ENCODE data around the gene R3HDM1. TPM values are rescaled to one million over a fixed set of nuclear protein-coding genes. Genes with fewer than 3 reads are reported as not detected.

The R3HDM1 gene
- polyA plus RNA-seq, 1 experiment = 39.9 TPM

DNA sequence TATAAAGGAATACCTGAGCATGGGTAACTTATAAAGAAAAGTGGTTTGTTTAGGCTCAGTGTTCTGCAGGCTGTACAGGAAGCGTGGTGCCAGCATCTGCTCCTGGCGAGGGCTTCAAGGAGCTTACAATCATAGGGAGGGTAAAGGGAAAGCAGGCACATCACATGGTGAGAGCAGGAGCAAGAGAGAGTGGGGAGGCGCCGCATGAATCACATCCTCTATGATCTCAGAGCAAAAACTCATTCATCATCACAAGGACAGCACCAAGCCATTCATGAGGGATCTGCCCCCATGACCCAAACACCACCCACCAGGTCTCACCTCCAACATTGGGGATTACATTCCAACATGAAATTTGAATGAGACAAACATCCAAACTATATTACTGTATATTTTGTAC is 32.5 kb downstream of the R3HDM1 start:
- Histone ChIP-seq H3K27me3 (ENCODE audit: control insufficient read depth, insufficient read depth, low read length) (no peaks in the 10 kb centered on the region), H3K36me3 (ENCODE audit: control insufficient read depth, insufficient read depth, low read length) (no peaks in the 10 kb centered on the region), H3K4me3 (ENCODE audit: low read depth, low read length) (no peak overlapping the region)
- no peak for DNase-seq (ENCODE audit: low read depth)
- TF ChIP-seq, protein P1, sequence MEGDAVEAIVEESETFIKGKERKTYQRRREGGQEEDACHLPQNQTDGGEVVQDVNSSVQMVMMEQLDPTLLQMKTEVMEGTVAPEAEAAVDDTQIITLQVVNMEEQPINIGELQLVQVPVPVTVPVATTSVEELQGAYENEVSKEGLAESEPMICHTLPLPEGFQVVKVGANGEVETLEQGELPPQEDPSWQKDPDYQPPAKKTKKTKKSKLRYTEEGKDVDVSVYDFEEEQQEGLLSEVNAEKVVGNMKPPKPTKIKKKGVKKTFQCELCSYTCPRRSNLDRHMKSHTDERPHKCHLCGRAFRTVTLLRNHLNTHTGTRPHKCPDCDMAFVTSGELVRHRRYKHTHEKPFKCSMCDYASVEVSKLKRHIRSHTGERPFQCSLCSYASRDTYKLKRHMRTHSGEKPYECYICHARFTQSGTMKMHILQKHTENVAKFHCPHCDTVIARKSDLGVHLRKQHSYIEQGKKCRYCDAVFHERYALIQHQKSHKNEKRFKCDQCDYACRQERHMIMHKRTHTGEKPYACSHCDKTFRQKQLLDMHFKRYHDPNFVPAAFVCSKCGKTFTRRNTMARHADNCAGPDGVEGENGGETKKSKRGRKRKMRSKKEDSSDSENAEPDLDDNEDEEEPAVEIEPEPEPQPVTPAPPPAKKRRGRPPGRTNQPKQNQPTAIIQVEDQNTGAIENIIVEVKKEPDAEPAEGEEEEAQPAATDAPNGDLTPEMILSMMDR (IDR thresholded peaks at IDR 0.05; ENCODE audit: insufficient read depth, low read depth, low read length) = no peak
- ChIA-PET POLR2A (no interaction called here), CTCF (no interaction called here)

DNA sequence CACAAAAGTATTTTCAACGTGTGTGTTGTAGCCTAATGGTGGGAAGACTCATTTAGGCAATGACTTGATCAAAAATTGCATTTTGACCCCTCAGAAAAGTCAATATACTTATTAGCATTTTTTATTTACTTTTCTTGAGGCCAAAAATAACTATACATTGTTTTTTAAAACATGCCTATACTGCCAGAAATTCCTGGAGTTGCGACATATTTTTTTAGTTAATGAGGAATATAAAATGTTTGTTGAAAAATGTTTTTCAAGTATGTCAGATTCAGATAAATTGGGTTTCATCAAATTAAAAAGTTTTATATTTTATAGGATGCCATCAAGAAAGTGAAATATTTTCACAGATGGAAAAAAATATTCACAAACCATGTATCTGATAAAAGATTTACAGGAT is 39.6 kb downstream of the R3HDM1 start:
- DNase-seq (ENCODE audit: low read depth) = no peak
- Histone ChIP-seq H3K36me3 (ENCODE audit: control insufficient read depth, insufficient read depth, low read length) (peaks cover 1% of the 10 kb centered on the region; the same call in 1 of the 2 replicates), H3K27me3 (ENCODE audit: control insufficient read depth, insufficient read depth, low read length) (no peaks in the 10 kb centered on the region), H3K4me3 (ENCODE audit: low read depth, low read length) (no peak overlapping the region)
- POLR2A ChIA-PET = no interaction called here
- TF ChIP-seq, protein P1 (IDR thresholded peaks at IDR 0.05; ENCODE audit: insufficient read depth, low read depth, low read length) = no peak
- CTCF ChIA-PET = no interaction called here

DNA sequence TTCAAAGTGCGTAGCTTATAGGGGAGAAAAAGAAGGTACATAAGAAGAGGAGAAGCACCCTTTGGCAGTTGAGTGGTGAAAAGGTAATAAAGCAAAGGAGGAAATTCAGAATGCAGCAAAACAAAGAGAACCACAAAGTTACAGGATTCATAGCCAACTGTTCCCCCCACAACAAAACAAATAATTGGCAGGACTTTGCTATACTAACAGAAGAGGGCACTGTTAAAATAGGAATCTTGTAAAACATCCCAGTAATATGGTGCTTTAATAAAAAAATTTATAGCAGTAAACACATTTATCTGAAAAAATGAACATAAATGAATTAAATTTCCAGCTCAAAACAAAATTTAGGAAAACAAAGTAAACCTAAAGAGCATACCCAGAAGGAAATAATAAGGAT is 42.3 kb downstream of the R3HDM1 start:
- CTCF ChIA-PET = interaction anchor here (1.9 kb wide), 1 partner anchor 11 kb away, joined by 7 read pairs; no protein-coding TSS in a partner anchor
- Histone ChIP-seq H3K4me3 (ENCODE audit: low read depth, low read length) (no peak overlapping the region), H3K27me3 (ENCODE audit: control insufficient read depth, insufficient read depth, low read length) (no peaks in the 10 kb centered on the region), H3K36me3 (ENCODE audit: control insufficient read depth, insufficient read depth, low read length) (peaks cover 1% of the 10 kb centered on the region; the same call in 1 of the 2 replicates)
- TF ChIP-seq, protein P1 (IDR thresholded peaks at IDR 0.05; ENCODE audit: insufficient read depth, low read depth, low read length) = no peak
- POLR2A ChIA-PET = no interaction called here
- DNase-seq (ENCODE audit: low read depth) = no peak

DNA sequence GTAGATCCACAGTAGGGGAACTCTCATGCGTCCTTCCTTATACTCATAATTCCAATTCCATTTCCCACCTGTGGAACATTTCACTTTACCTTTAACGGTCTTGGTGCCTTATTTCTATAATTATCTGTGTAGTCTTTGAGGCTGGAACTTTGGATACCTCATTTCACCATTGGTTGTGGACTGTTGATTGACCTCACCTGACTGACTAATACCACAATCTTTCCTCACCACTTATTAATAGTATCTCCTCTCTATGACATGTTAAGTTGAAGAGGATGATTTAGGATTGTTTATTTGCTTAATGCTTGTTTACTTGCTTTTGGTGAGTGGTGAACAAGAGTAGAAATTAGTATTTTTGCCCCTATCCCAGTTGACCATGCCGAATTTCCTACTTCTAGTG is 50.0 kb downstream of the R3HDM1 start:
- ChIA-PET POLR2A (interaction anchor here (0.5 kb wide), 1 partner anchor 160 kb away, joined by 8 read pairs; no protein-coding TSS in a partner anchor), CTCF (no interaction called here)
- no peaks in the 10 kb centered on the region for H3K36me3 ChIP-seq (ENCODE audit: control insufficient read depth, insufficient read depth, low read length)
- DNase-seq (ENCODE audit: low read depth) = no peak
- no peaks in the 10 kb centered on the region for H3K27me3 ChIP-seq (ENCODE audit: control insufficient read depth, insufficient read depth, low read length)
- TF ChIP-seq, protein P1 (IDR thresholded peaks at IDR 0.05; ENCODE audit: insufficient read depth, low read depth, low read length) = no peak
- no peak overlapping the region for H3K4me3 ChIP-seq (ENCODE audit: low read depth, low read length)

DNA sequence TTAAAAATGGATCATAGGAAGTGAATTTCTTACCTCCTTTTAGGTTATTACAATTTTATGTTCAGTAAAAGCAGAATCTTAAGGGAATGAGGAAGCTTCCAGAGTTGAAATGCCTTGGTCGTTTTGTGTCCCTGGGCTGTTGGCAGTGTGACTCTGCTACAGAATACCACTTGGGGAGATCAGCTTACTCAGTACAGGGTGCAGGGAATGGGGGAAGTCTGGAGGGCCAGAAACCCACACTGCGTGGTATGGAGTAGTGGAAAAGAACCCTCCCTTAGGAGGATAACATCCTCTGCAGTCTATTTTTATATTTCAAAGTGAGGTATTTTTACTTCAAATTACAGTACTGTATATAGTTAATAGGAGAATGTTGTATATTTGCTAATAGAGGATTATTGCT is 51.1 kb downstream of the R3HDM1 start:
- Histone ChIP-seq H3K27me3 (ENCODE audit: control insufficient read depth, insufficient read depth, low read length) (no peaks in the 10 kb centered on the region), H3K36me3 (ENCODE audit: control insufficient read depth, insufficient read depth, low read length) (no peaks in the 10 kb centered on the region), H3K4me3 (ENCODE audit: low read depth, low read length) (no peak overlapping the region)
- ChIA-PET CTCF (no interaction called here), POLR2A (no interaction called here)
- TF ChIP-seq, protein P1 (IDR thresholded peaks at IDR 0.05; ENCODE audit: insufficient read depth, low read depth, low read length) = no peak
- DNase-seq (ENCODE audit: low read depth) = no peak
